Endothelial cell (in vitro differentiated cells): ENCODE data around the gene PTPRD. TPM values are rescaled to one million over a fixed set of nuclear protein-coding genes. Genes with fewer than 3 reads are reported as not detected.

Source experiments
- DNase-seq: peaks from one replicate; pipeline ENCODE4 v3.0.0; 2021; ENCODE audit warnings: low spot score
- H3K27ac Mint-ChIP-seq: one replicate; pipeline ENCODE4 v1.8.0; 2021; ENCODE audit warnings: mixed read lengths, inconsistent platforms; ENCODE audit not compliant: unreplicated experiment
- H3K27me3 Mint-ChIP-seq: one replicate; pipeline ENCODE4 v1.8.0; 2021; ENCODE audit warnings: mild to moderate bottlenecking, moderate library complexity, mixed read lengths, inconsistent platforms; ENCODE audit not compliant: unreplicated experiment
- H3K36me3 Mint-ChIP-seq: one replicate; pipeline ENCODE4 v1.8.0; 2021; ENCODE audit warnings: mild to moderate bottlenecking, low read depth, mixed read lengths, inconsistent platforms; ENCODE audit not compliant: unreplicated experiment
- H3K4me1 Mint-ChIP-seq: one replicate; pipeline ENCODE4 v1.8.0; 2021; ENCODE audit warnings: mild to moderate bottlenecking, mixed read lengths, inconsistent platforms; ENCODE audit not compliant: unreplicated experiment
- H3K4me3 Mint-ChIP-seq: one replicate; pipeline ENCODE4 v1.8.0; 2021; ENCODE audit warnings: mild to moderate bottlenecking, mixed read lengths, inconsistent platforms; ENCODE audit not compliant: unreplicated experiment
- H3K9me3 Mint-ChIP-seq: one replicate; pipeline ENCODE4 v1.8.0; 2021; ENCODE audit warnings: mixed read lengths, inconsistent platforms; ENCODE audit not compliant: unreplicated experiment
- CTCF ChIP-seq: fragments of 200-600 bp; sonication (generic); IDR thresholded peaks from one replicate; pipeline ENCODE4 v1.5.0; 2021; ENCODE audit warnings: antibody characterized with exemption; ENCODE audit not compliant: unreplicated experiment
- total RNA-seq: library from RNA; stranded (reverse); fragmentation: NEBNext Ultra II Directional; extraction: Animal tissue kit (Norgen Biotek cat#: 25700); gene quantifications from one replicate; pipeline ENCODE4 v1.2.1, GENCODE V29; 2021; ENCODE audit not compliant: unreplicated experiment

The PTPRD gene
- total RNA-seq, 1 donor from 2014 or later = 47.8 TPM

- no peak overlapping the region for H3K4me3 Mint-ChIP-seq
- H3K9me3 Mint-ChIP-seq = no peaks in the 10 kb centered on the region
- no peaks in the 10 kb centered on the region for H3K36me3 Mint-ChIP-seq
- no peak for DNase-seq
- no peak overlapping the region for H3K27ac Mint-ChIP-seq
- no peak for TF ChIP-seq CTCF
- H3K27me3 Mint-ChIP-seq = no peaks in the 10 kb centered on the region
- peaks cover 5% of the 10 kb centered on the region for H3K4me1 Mint-ChIP-seq
Measured at GRCh38 chr9:9612755-9613154, 1000.0 kb downstream of the PTPRD start.

DNA sequence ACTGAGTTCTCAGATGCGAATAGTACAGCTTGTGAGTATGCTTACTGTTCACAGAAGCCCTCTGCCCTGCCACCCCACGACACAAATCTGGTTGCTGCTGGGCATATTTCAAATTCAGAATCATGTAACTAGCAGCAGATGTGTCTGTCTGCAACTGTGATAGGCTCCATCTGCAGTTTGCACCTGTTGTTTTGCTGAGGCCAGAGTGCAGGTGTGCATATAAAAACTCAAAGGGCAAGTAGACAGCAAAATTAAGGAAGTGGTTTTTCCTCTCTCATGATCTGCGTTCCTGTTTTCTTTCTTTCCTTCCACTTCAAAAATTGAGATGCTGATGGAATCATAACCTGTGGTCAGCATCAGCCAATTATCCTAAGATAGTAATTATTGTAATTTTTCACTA, 1000.5 kb downstream of the PTPRD start:
- no peaks in the 10 kb centered on the region for H3K27me3 Mint-ChIP-seq
- H3K4me1 Mint-ChIP-seq = peaks cover 5% of the 10 kb centered on the region
- H3K9me3 Mint-ChIP-seq = no peaks in the 10 kb centered on the region
- no peak for TF ChIP-seq CTCF
- H3K4me3 Mint-ChIP-seq = no peak overlapping the region
- H3K27ac Mint-ChIP-seq = no peak overlapping the region
- no peaks in the 10 kb centered on the region for H3K36me3 Mint-ChIP-seq
- no peak for DNase-seq

DNA sequence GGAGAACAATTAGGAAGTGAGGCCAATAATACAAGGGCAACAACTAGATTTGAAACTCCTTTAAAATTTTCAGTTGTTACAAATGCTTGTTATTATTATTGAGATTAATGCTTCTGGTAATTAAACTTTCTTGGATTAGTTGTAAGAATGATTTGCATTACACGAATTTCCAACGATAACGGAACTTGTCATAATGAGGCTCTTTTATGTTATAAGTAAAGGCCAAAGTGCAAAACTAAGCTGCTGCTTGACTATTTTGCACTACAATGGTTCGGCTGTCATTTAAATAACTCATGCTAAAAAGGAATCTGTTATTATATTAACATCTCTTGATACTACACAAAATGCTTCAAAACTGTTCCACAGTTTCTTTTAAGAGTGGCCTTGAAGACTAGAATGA, 1007.1 kb downstream of the PTPRD start:
- Mint-ChIP-seq H3K9me3 (no peaks in the 10 kb centered on the region), H3K27ac (no peak overlapping the region), H3K36me3 (no peaks in the 10 kb centered on the region), H3K4me3 (no peak overlapping the region), H3K27me3 (no peaks in the 10 kb centered on the region), H3K4me1 (no peaks in the 10 kb centered on the region)
- no peak for TF ChIP-seq CTCF
- no peak for DNase-seq

DNA sequence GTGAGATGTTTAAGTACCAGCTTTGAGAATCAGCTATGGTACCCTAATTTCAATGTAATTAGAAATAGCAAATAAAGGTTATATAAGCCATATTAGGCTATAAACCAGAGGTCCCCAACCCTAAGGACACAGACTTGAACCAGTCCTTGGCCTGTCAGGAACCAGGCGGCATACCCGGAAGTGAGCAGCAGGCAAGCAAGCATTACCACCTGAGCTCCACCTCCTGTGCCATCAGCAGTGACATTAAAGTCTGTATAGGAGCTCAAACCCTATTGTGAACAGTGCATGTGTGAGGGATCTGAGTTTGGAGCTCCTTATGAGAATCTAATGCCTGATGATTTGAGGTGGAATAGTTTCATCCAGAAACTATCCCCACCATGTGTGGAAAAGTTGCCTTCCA, 1009.5 kb downstream of the PTPRD start:
- DNase-seq = no peak
- Mint-ChIP-seq H3K9me3 (no peaks in the 10 kb centered on the region), H3K4me1 (no peaks in the 10 kb centered on the region), H3K36me3 (no peaks in the 10 kb centered on the region), H3K27me3 (no peaks in the 10 kb centered on the region), H3K4me3 (no peak overlapping the region), H3K27ac (no peak overlapping the region)
- no peak for TF ChIP-seq CTCF

GRCh38 chr9:9598723-9599122, 1014.1 kb downstream of the PTPRD start:
- Mint-ChIP-seq H3K4me1 (no peaks in the 10 kb centered on the region), H3K27ac (no peak overlapping the region), H3K27me3 (no peaks in the 10 kb centered on the region), H3K4me3 (no peak overlapping the region), H3K9me3 (no peaks in the 10 kb centered on the region), H3K36me3 (no peaks in the 10 kb centered on the region)
- DNase-seq = no peak
- no peak for TF ChIP-seq CTCF
